OCI-LY1 (cell line): Measurements from ENCODE around the gene ANO2.
A peak's percentile ranks its signal among the peaks of the same experiment; 100 is the strongest.

Experiments used
- H2AFZ ChIP-seq: fragments of 200-600 bp; sonication (generic), shearing (Covaris generic); 2 replicates; pipeline ENCODE4 v1.6.0; 2014; ENCODE audit warnings: antibody characterized with exemption, mild to moderate bottlenecking, low read length
- H3F3A ChIP-seq: fragments of 200-600 bp; sonication (generic), shearing (Covaris generic); 2 replicates; pipeline ENCODE4 v1.6.0; 2014; ENCODE audit warnings: mild to moderate bottlenecking, antibody characterized with exemption, low read length, moderate library complexity; ENCODE audit not compliant: insufficient read depth
- H3K27ac ChIP-seq: fragments of 200-600 bp; sonication (generic); 2 replicates; pipeline ENCODE4 v1.5.1; 2014; ENCODE audit warnings: low read length, mixed run types, mild to moderate bottlenecking, low read depth; ENCODE audit not compliant: poor library complexity, severe bottlenecking
- H3K27me3 ChIP-seq: fragments of 200-600 bp; sonication (generic); 2 replicates; pipeline ENCODE4 v1.6.0; 2014; ENCODE audit warnings: antibody characterized with exemption, mild to moderate bottlenecking, low read length, moderate library complexity; ENCODE audit not compliant: insufficient read depth
- H3K36me3 ChIP-seq: fragments of 200-600 bp; sonication (generic); 2 replicates; pipeline ENCODE4 v1.6.1; 2014; ENCODE audit warnings: mild to moderate bottlenecking, antibody characterized with exemption, low read length, moderate library complexity, mixed read lengths; ENCODE audit not compliant: insufficient read depth
- H3K4me1 ChIP-seq: fragments of 200-600 bp; sonication (generic); 2 replicates; pipeline ENCODE4 v1.5.1; 2014; ENCODE audit warnings: mild to moderate bottlenecking, low read length, moderate library complexity; ENCODE audit not compliant: insufficient read depth, severe bottlenecking
- H3K4me2 ChIP-seq: fragments of 200-600 bp; sonication (generic), shearing (Covaris generic); 2 replicates; pipeline ENCODE4 v1.6.1; 2014; ENCODE audit warnings: low read length
- H3K4me3 ChIP-seq: fragments of 200-600 bp; sonication (generic); 2 replicates; pipeline ENCODE4 v1.5.1; 2014; ENCODE audit warnings: low read length, low read depth, mild to moderate bottlenecking, mixed read lengths; ENCODE audit not compliant: poor library complexity, severe bottlenecking
- H3K79me2 ChIP-seq: fragments of 200-600 bp; shearing (Covaris generic); 2 replicates; pipeline ENCODE4 v1.6.1; 2016; ENCODE audit warnings: mixed run types, low read length, mixed read lengths; ENCODE audit not compliant: insufficient read depth
- H3K9ac ChIP-seq: fragments of 200-600 bp; sonication (generic), shearing (Covaris generic); 2 replicates; pipeline ENCODE4 v1.6.1; 2014; ENCODE audit warnings: mild to moderate bottlenecking, low read length, mixed read lengths
- H3K9me2 ChIP-seq: fragments of 200-600 bp; sonication (generic), shearing (Covaris generic); 2 replicates; pipeline ENCODE4 v1.6.1; 2014; ENCODE audit warnings: low read depth, mild to moderate bottlenecking, low read length, mixed read lengths
- H3K9me3 ChIP-seq: fragments of 200-600 bp; shearing (Covaris generic); 2 replicates; pipeline ENCODE4 v1.6.1; 2014; ENCODE audit warnings: low read length, mixed read lengths
- H4K20me1 ChIP-seq: fragments of 200-600 bp; sonication (generic), shearing (Covaris generic); 2 replicates; pipeline ENCODE4 v1.6.0; 2016; ENCODE audit warnings: mild to moderate bottlenecking, low read length; ENCODE audit not compliant: insufficient read depth
- EZH2 ChIP-seq: fragments of 200-600 bp; sonication (generic), shearing (Covaris generic); IDR thresholded peaks from 2 replicates; pipeline ENCODE4 v1.8.0; 2017; ENCODE audit warnings: borderline replicate concordance, mixed run types, mild to moderate bottlenecking, antibody characterized with exemption, low read length, moderate library complexity, mixed read lengths
- TF ChIP-seq, protein P1 (sequence below): fragments of 200-600 bp; sonication (generic), shearing (Covaris generic); IDR thresholded peaks from 2 replicates; pipeline ENCODE4 v1.5.1; 2017; ENCODE audit warnings: mild to moderate bottlenecking, antibody characterized with exemption, low read length, moderate library complexity, mixed read lengths

Gene ANO2

DNA sequence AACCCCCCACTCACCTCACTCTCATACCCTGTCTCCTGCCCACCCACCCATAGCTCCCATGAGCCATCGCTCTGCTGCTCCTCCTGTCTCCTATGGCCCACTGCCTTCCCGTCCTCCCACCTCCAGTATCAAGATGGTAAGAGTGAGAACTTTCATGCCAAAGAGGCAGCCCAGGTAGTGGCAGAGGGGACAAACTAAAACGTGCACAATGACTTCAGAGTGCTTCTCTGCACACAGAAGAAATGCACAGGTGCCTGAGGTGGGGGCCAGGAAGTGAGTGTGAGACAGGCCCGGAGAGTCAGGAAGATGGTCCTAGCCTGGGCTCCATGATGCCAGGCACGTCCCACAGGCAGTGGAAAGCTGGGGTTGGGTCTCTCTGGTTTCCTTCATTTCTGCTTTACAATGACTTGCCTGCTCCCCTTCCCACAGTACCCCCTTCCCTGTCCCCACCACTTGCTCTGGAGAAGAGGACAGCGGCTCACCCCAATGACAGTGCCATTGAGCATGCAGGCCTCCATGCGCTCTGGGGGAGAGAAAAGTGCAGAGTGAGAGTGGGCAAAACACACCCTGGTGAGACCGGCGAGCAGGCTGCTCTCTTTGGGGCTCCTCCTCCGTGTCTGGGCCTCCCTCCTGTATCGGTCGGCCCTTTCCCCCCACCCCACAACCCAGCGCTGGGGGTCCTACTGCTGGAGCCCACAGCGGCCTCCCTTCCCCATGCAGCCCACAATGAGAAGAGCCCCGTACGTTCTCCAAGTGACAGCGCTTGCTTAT lies 22.8 kb upstream of the ANO2 start:
- TF ChIP-seq, protein P1, sequence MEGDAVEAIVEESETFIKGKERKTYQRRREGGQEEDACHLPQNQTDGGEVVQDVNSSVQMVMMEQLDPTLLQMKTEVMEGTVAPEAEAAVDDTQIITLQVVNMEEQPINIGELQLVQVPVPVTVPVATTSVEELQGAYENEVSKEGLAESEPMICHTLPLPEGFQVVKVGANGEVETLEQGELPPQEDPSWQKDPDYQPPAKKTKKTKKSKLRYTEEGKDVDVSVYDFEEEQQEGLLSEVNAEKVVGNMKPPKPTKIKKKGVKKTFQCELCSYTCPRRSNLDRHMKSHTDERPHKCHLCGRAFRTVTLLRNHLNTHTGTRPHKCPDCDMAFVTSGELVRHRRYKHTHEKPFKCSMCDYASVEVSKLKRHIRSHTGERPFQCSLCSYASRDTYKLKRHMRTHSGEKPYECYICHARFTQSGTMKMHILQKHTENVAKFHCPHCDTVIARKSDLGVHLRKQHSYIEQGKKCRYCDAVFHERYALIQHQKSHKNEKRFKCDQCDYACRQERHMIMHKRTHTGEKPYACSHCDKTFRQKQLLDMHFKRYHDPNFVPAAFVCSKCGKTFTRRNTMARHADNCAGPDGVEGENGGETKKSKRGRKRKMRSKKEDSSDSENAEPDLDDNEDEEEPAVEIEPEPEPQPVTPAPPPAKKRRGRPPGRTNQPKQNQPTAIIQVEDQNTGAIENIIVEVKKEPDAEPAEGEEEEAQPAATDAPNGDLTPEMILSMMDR, result no peak
- TF ChIP-seq EZH2, result no peak
- H3K9me3 ChIP-seq, result no peaks in the 10 kb centered on the region
- H2AFZ ChIP-seq, result no peak overlapping the region
- no peaks in the 10 kb centered on the region for H3K4me1 ChIP-seq
- no peak overlapping the region for H3K27ac ChIP-seq
- H3K79me2 ChIP-seq, result no peaks in the 10 kb centered on the region
- H3K9ac ChIP-seq, result no peak overlapping the region
- H4K20me1 ChIP-seq, result no peaks in the 10 kb centered on the region
- H3K36me3 ChIP-seq, result no peaks in the 10 kb centered on the region
- no peaks in the 10 kb centered on the region for H3K9me2 ChIP-seq
- H3F3A ChIP-seq, result no peaks in the 10 kb centered on the region
- no peak overlapping the region for H3K4me3 ChIP-seq
- H3K4me2 ChIP-seq, result no peak overlapping the region
- 0 out of 2 replicates have a peak, but pooled peaks cover 4% of the 10 kb centered on the region for H3K27me3 ChIP-seq

DNA sequence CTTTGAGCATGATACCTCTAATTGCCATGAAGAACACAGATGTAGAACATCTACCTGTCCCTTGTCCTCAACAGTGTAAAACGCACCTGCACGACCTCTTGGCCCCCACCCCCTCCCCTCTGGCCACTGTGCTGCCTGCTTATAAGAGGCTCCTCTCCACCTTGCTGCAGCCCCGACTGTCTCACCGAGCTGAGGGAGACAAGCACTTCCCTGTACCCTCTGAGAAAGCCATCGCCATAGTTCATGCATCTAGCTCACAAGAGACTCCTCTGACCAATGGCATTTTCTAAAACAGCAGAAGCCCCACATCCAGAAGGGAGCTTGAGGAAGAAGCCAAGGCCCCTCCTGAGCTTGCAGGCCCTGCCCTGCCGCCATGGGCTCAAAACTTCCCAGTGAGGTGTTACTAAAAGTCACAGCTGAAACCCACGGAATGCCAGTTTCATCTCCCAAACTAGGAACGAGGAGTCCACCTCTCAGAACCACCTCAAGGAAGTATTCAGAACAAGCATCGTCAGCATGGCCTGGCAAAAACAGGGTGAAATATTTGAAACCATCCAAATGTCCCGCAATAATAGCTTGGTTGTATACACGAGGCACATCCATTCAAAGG lies 21.5 kb upstream of the ANO2 start:
- H3K4me2 ChIP-seq, result no peak overlapping the region
- 0 out of 2 replicates have a peak, but pooled peaks cover 4% of the 10 kb centered on the region for H3K27me3 ChIP-seq
- H3K9me2 ChIP-seq, result no peaks in the 10 kb centered on the region
- H4K20me1 ChIP-seq, result no peaks in the 10 kb centered on the region
- H3K27ac ChIP-seq, result no peak overlapping the region
- H3F3A ChIP-seq, result no peaks in the 10 kb centered on the region
- H2AFZ ChIP-seq, result no peak overlapping the region
- H3K36me3 ChIP-seq, result no peaks in the 10 kb centered on the region
- H3K4me1 ChIP-seq, result no peaks in the 10 kb centered on the region
- H3K4me3 ChIP-seq, result no peak overlapping the region
- TF ChIP-seq, protein P1, result no peak
- no peak for TF ChIP-seq EZH2
- H3K9ac ChIP-seq, result no peak overlapping the region
- no peaks in the 10 kb centered on the region for H3K9me3 ChIP-seq
- no peaks in the 10 kb centered on the region for H3K79me2 ChIP-seq

DNA sequence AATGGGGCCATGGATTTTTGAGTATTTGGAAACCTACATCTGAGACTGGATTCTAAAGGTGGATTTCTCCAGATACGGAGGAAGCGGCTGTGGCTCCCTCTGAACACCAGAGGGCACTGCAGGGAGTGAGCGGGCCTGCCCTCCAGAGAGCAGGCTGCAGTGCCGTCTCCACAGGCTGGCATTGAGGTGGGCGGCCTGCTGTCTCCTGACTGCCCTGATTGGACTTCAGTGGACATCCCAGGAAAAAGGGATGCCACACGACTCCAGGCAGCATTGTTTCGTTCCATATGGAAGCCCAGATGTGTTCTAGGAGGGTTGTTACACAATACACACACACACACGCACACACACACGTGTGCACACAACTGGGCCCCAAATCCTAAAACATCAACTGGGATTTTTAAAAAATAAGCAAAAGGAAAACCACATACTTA lies 20.9 kb upstream of the ANO2 start:
- no peaks in the 10 kb centered on the region for H3K9me2 ChIP-seq
- H3K79me2 ChIP-seq, result no peaks in the 10 kb centered on the region
- H3K4me3 ChIP-seq, result no peak overlapping the region
- TF ChIP-seq, protein P1, result peak; percentile 73
- no peak for TF ChIP-seq EZH2
- H3K9me3 ChIP-seq, result no peaks in the 10 kb centered on the region
- no peak overlapping the region for H3K4me2 ChIP-seq
- H3K27ac ChIP-seq, result no peak overlapping the region
- H2AFZ ChIP-seq, result no peak overlapping the region
- H3K36me3 ChIP-seq, result no peaks in the 10 kb centered on the region
- no peaks in the 10 kb centered on the region for H3K4me1 ChIP-seq
- H4K20me1 ChIP-seq, result no peaks in the 10 kb centered on the region
- H3F3A ChIP-seq, result no peaks in the 10 kb centered on the region
- H3K27me3 ChIP-seq, result 0 out of 2 replicates have a peak, but pooled peaks cover 4% of the 10 kb centered on the region
- H3K9ac ChIP-seq, result no peak overlapping the region
